PC-3 (cell line): Measurements from ENCODE around the gene ZNF420.

Source experiments
- EZH2 ChIP-seq: fragments of 300-600 bp; sonication (generic); IDR thresholded peaks from one replicate; pipeline ENCODE4 v1.6.1; 2017; ENCODE audit warnings: antibody characterized with exemption, mild to moderate bottlenecking, low read length; ENCODE audit not compliant: unreplicated experiment
- EZH2phosphoT487 ChIP-seq: fragments of 300-600 bp; sonication (generic); IDR thresholded peaks from 2 replicates; pipeline ENCODE4 v1.6.1; 2018; ENCODE audit warnings: mild to moderate bottlenecking, antibody characterized with exemption, low read length, borderline replicate concordance
- TF ChIP-seq, protein P1 (sequence below): fragments of 300-600 bp; sonication (generic); conservative IDR thresholded peaks from 2 replicates; pipeline ENCODE4 v1.5.1; 2017; ENCODE audit warnings: antibody characterized with exemption, low read depth, mild to moderate bottlenecking, low read length

- TF ChIP-seq, protein P1, sequence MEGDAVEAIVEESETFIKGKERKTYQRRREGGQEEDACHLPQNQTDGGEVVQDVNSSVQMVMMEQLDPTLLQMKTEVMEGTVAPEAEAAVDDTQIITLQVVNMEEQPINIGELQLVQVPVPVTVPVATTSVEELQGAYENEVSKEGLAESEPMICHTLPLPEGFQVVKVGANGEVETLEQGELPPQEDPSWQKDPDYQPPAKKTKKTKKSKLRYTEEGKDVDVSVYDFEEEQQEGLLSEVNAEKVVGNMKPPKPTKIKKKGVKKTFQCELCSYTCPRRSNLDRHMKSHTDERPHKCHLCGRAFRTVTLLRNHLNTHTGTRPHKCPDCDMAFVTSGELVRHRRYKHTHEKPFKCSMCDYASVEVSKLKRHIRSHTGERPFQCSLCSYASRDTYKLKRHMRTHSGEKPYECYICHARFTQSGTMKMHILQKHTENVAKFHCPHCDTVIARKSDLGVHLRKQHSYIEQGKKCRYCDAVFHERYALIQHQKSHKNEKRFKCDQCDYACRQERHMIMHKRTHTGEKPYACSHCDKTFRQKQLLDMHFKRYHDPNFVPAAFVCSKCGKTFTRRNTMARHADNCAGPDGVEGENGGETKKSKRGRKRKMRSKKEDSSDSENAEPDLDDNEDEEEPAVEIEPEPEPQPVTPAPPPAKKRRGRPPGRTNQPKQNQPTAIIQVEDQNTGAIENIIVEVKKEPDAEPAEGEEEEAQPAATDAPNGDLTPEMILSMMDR: no peak
- TF ChIP-seq EZH2 (no peak), EZH2phosphoT487 (no peak)
These were observed 81.9 kb downstream of the ZNF420 start for GRCh38 chr19:37160153-37160552.
